ENCODE results near the gene OPRPN. TPM values are rescaled to one million over a fixed set of nuclear protein-coding genes. Genes with fewer than 3 reads are reported as not detected.

The OPRPN gene
- polyA plus RNA-seq, 1 experiment, result not detected

- TF ChIP-seq, protein P1, sequence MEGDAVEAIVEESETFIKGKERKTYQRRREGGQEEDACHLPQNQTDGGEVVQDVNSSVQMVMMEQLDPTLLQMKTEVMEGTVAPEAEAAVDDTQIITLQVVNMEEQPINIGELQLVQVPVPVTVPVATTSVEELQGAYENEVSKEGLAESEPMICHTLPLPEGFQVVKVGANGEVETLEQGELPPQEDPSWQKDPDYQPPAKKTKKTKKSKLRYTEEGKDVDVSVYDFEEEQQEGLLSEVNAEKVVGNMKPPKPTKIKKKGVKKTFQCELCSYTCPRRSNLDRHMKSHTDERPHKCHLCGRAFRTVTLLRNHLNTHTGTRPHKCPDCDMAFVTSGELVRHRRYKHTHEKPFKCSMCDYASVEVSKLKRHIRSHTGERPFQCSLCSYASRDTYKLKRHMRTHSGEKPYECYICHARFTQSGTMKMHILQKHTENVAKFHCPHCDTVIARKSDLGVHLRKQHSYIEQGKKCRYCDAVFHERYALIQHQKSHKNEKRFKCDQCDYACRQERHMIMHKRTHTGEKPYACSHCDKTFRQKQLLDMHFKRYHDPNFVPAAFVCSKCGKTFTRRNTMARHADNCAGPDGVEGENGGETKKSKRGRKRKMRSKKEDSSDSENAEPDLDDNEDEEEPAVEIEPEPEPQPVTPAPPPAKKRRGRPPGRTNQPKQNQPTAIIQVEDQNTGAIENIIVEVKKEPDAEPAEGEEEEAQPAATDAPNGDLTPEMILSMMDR (IDR thresholded peaks at IDR 0.05; ENCODE audit: insufficient read depth, low read depth, low read length), result no peak
- H3K4me3 ChIP-seq (ENCODE audit: low read depth, low read length), result no peak within 1 kb of the TSS
- DNase-seq (ENCODE audit: low read depth), result no peak
- H3K27me3 ChIP-seq (ENCODE audit: control insufficient read depth, insufficient read depth, low read length), result no peaks in the 10 kb centered on the region
- ChIA-PET POLR2A (no interaction called here), CTCF (no interaction called here)
- H3K36me3 ChIP-seq (ENCODE audit: control insufficient read depth, insufficient read depth, low read length), result no peaks in the 10 kb centered on the region
Observed at GRCh38 chr4:70382691-70383181, 15.0 kb upstream of the OPRPN start, which contains the start of gene SMR3B. Gene SMR3B, plus strand, starts transcription at chr4:70383131. Its CDS starts 1,380 bp downstream, at chr4:70384511.

DNA sequence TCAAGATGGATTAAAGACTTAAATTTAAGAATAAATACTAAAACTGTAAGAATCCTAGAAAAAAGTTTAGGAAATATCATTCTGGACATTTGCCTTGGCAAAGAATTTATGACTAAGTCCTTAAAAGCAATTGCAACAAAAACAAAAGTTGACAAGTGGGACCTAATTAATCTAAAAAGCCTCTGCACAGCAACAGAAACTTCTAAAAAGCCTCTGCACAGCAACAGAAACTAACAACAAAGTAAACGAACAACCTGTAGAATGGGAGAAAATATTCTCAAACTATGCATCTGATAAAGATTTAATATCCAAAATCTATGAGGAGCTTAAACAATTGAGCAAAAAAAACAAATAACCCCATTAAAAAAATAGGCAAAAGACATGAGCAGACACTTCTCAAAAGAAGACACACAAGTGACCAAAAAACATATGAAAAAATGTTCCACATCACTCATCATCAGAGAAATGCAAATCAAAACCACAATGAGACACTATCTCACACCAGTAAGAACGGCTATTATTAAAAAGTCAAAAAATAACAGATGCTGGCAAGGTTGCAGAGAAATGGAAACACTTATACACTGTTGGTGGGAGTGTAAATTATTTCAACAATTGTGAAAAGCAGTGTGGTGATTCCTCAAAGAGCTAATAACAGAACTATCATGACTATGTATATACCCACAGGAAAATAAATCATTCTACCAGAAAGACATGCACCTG is 5.5 kb upstream of the OPRPN start:
- DNase-seq (ENCODE audit: low read depth), result no peak
- ChIA-PET CTCF (no interaction called here), POLR2A (no interaction called here)
- TF ChIP-seq, protein P1 (IDR thresholded peaks at IDR 0.05; ENCODE audit: insufficient read depth, low read depth, low read length), result no peak
- Histone ChIP-seq H3K36me3 (ENCODE audit: control insufficient read depth, insufficient read depth, low read length) (no peaks in the 10 kb centered on the region), H3K27me3 (ENCODE audit: control insufficient read depth, insufficient read depth, low read length) (no peaks in the 10 kb centered on the region), H3K4me3 (ENCODE audit: low read depth, low read length) (no peak overlapping the region)

DNA sequence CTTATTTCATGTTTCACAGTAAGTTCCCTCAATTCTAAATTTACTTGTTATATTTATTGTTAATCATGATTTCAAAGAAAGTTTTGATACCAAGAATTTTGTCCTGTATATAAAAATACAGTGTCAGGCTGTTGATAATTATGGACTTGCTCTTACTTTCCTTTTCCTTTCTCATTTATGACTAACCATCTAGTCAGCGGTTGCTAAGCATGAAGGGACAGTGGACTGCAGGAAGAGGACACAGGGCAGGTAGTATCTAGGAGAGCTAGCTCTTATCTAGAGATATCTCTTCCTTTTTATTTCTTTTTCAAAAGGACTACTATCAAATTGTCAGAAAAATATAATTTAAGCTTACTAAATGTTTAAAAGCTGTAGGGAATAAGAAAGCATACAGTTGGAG is 1.6 kb downstream of the OPRPN start:
- Histone ChIP-seq H3K27me3 (ENCODE audit: control insufficient read depth, insufficient read depth, low read length) (no peaks in the 10 kb centered on the region), H3K36me3 (ENCODE audit: control insufficient read depth, insufficient read depth, low read length) (no peaks in the 10 kb centered on the region), H3K4me3 (ENCODE audit: low read depth, low read length) (no peak overlapping the region)
- DNase-seq (ENCODE audit: low read depth), result no peak
- CTCF ChIA-PET, result no interaction called here
- POLR2A ChIA-PET, result no interaction called here
- TF ChIP-seq, protein P1 (IDR thresholded peaks at IDR 0.05; ENCODE audit: insufficient read depth, low read depth, low read length), result no peak

GRCh38 chr4:70402762-70403161 is 5.0 kb downstream of the OPRPN start:
- no peak overlapping the region for H3K4me3 ChIP-seq (ENCODE audit: low read depth, low read length)
- TF ChIP-seq, protein P1 (IDR thresholded peaks at IDR 0.05; ENCODE audit: insufficient read depth, low read depth, low read length), result no peak
- no peak for DNase-seq (ENCODE audit: low read depth)
- ChIA-PET POLR2A (no interaction called here), CTCF (no interaction called here)
- no peaks in the 10 kb centered on the region for H3K27me3 ChIP-seq (ENCODE audit: control insufficient read depth, insufficient read depth, low read length)
- no peaks in the 10 kb centered on the region for H3K36me3 ChIP-seq (ENCODE audit: control insufficient read depth, insufficient read depth, low read length)

DNA sequence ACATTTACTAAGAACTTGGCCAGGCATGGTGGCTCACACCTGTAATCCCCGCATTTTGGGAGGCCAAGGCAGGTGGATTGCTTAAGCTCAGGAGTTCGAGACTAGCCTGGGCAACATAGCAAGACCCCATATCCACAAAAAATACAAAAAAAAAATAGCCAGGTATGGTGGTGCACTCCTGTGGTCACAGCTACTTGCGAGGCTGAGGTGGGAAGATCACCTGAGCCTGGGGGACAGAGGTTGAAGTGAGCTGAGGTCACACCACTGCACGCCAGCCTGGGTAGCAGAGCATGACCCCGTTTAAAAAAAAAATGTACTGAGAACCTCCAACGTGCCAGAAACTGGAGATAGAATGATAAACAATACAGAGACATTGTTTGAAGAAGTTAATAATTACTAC is 8.0 kb downstream of the OPRPN start:
- CTCF ChIA-PET, result no interaction called here
- H3K27me3 ChIP-seq (ENCODE audit: control insufficient read depth, insufficient read depth, low read length), result no peaks in the 10 kb centered on the region

More for the DNA sequence above, 8.0 kb downstream of the OPRPN start:
- POLR2A ChIA-PET, result no interaction called here
- DNase-seq (ENCODE audit: low read depth), result no peak
- H3K36me3 ChIP-seq (ENCODE audit: control insufficient read depth, insufficient read depth, low read length), result no peaks in the 10 kb centered on the region
- TF ChIP-seq, protein P1 (IDR thresholded peaks at IDR 0.05; ENCODE audit: insufficient read depth, low read depth, low read length), result no peak
- H3K4me3 ChIP-seq (ENCODE audit: low read depth, low read length), result no peak overlapping the region

Data from BJ (cell line).